Measurements from ENCODE around the gene RHOU. TPM values are rescaled to one million over a fixed set of nuclear protein-coding genes. Genes with fewer than 3 reads are reported as not detected.

The RHOU gene
- total RNA-seq, 1 experiment from 2014 or later = 0.81 TPM

Other genes with a start within 250 kb of the RHOU start
- gene RNF187, start 248.1 kb upstream of the RHOU start, total RNA-seq (2014; rRNA removed; shearing (Covaris generic); ENCODE audit: low replicate concordance) = 150 and 174 TPM in 2 replicates

Measured in Caki2 (cell line).